ENCODE data around the gene FBXW8. TPM values are rescaled to one million over a fixed set of nuclear protein-coding genes. Genes with fewer than 3 reads are reported as not detected.

The FBXW8 gene
- total RNA-seq, 4 donors from 2014 or later = 4.2 to 5.6 (median 4.7) TPM

GRCh38 chr12:117080661-117081144, 170.0 kb downstream of the FBXW8 start:
- in situ Hi-C loops (cut with MboI; ENCODE audit: low sequenced_read_pairs in 4 of 4) (no loop called here), intact Hi-C loops (cut with DNase I; ENCODE audit: low total_unique reads) (no loop called here)
- Histone ChIP-seq H3K36me3 (no peaks in the 10 kb centered on the region), H3K4me1 (no peaks in the 10 kb centered on the region), H3K27me3 (peaks cover 0 to 4% (median 0%) of the 10 kb centered on the region in 3 donors), H3K4me3 (no peak overlapping the region), H3K9me3 (no peaks in the 10 kb centered on the region), H3K27ac (no peak overlapping the region)
- TF ChIP-seq POLR2A (IDR thresholded peaks at IDR 0.05) (no peak), CTCF (IDR thresholded peaks at IDR 0.05 in 4 of 5, conservative IDR thresholded peaks at IDR 0.05 in 1 of 5) (no peak)
- ATAC-seq = no peak
- DNase-seq = no peak

Other genes starting within 250 kb of the FBXW8 start
- 10 to 100 TPM in 1 of 4 donors, 1 to 10 TPM in 3; 3.5 to 11.0 (median 8.2) TPM for gene SPRING1, start 172.9 kb upstream of the FBXW8 start, total RNA-seq
- under 1 TPM in 1 of 4 donors, not detected in 3; 0.55 TPM for gene RNFT2, start 172.6 kb upstream of the FBXW8 start, total RNA-seq
- not detected for gene HRK, start 29.5 kb upstream of the FBXW8 start, total RNA-seq
- gene TESC, start 188.5 kb downstream of the FBXW8 start, total RNA-seq = 1 to 10 TPM; 1.2 to 4.1 (median 2.5) TPM